ENCODE data around the gene TIGAR. TPM values are rescaled to one million over a fixed set of nuclear protein-coding genes. Genes with fewer than 3 reads are reported as not detected.
A peak's percentile ranks its signal among the peaks of the same experiment; 100 is the strongest.

The TIGAR gene
- total RNA-seq, 2 experiments from 2014 or later: 11.8 to 12.8 TPM

- peaks cover 70% of the 10 kb centered on the region for H3K4me1 Mint-ChIP-seq
- peaks cover 86% of the 10 kb centered on the region for H3K36me3 Mint-ChIP-seq (ENCODE audit: low read depth)
- peak overlapping the region; percentile 97 for H3K4me3 Mint-ChIP-seq
- DNase-seq: no peak
- no peaks in the 10 kb centered on the region for H3K27me3 Mint-ChIP-seq
- peak overlapping the region; percentile 100 for H3K27ac Mint-ChIP-seq
- CTCF ChIA-PET: interaction anchor here (0.7 to 13.5 kb wide), 54 partner anchors 9 to 977 kb away, joined by 3 to 190 read pairs (median 6); partner anchors contain the start of gene PARP11
- POLR2A ChIA-PET: interaction anchor here (0.6 to 22.7 kb wide), 34 partner anchors 9 to 524 kb away, joined by 3 to 422 read pairs (median 5); partner anchors contain the start of genes CRACR2A, PARP11 and TIGAR
- H3K9me3 Mint-ChIP-seq: no peaks in the 10 kb centered on the region
These were observed 43.8 kb upstream of the TIGAR start for GRCh38 chr12:4277205-4277543.

GRCh38 chr12:4277857-4278256 is 43.2 kb upstream of the TIGAR start:
- POLR2A ChIA-PET: interaction anchor here (0.7 to 22.7 kb wide), 18 partner anchors 8 to 393 kb away, joined by 3 to 422 read pairs (median 12); no protein-coding TSS in a partner anchor
- Mint-ChIP-seq H3K27ac (peak overlapping the region; percentile 67), H3K36me3 (ENCODE audit: low read depth) (peaks cover 93% of the 10 kb centered on the region), H3K9me3 (no peaks in the 10 kb centered on the region), H3K27me3 (no peaks in the 10 kb centered on the region), H3K4me3 (peak overlapping the region; percentile 65), H3K4me1 (peaks cover 72% of the 10 kb centered on the region)
- CTCF ChIA-PET: interaction anchor here (0.7 to 13.5 kb wide), 32 partner anchors 10 to 978 kb away, joined by 3 to 190 read pairs (median 6); no protein-coding TSS in a partner anchor
- DNase-seq: no peak

DNA sequence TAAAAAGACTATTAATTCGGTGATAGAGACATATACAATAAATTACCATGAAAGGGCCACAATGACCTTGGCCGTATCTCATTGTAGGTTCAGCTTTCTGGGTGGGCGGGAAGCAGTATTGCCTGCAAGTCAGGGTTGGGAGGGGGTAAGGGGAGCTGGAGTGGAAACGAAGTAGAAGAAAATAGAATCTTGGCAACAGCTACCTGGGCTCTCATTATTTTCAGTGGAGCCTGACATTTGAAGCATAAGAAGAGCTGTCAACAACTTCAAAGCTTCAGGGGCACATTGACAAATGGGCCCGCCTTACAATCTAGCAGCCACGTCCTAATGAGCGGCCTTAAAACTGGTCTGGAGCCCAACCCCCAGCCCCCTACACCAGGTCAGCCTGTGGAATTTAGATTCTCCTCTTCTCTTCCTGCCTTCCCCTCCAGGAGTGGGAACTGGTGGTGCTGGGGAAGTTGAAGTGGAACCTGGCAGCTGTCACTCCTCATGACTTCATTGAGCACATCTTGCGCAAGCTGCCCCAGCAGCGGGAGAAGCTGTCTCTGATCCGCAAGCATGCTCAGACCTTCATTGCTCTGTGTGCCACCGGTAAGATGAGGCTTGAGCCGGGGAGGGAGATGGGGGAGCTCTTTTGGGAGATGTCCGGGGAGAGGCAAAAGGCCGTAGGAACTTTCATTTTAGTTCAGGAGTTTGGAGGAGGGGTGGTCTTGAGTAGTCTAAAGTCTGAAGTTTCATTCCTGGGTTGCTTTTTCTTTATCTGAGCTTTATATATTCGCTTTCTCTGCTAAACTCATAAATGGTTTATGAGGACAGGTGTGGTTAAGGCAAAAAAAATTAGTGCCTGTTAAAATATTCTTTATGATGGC is 42.5 kb upstream of the TIGAR start:
- Mint-ChIP-seq H3K36me3 (ENCODE audit: low read depth) (peaks cover 96% of the 10 kb centered on the region), H3K27ac (peak overlapping the region; percentile 67), H3K9me3 (no peaks in the 10 kb centered on the region), H3K4me1 (peaks cover 74% of the 10 kb centered on the region), H3K4me3 (peak overlapping the region; percentile 65), H3K27me3 (no peaks in the 10 kb centered on the region)
- ChIA-PET CTCF (interaction anchor here (0.7 to 13.5 kb wide), 18 partner anchors 10 to 393 kb away, joined by 3 to 190 read pairs (median 5); no protein-coding TSS in a partner anchor), POLR2A (interaction anchor here (0.7 to 22.7 kb wide), 18 partner anchors 7 to 394 kb away, joined by 3 to 422 read pairs (median 10); no protein-coding TSS in a partner anchor)
- no peak for DNase-seq

GRCh38 chr12:4279198-4279690 is 41.8 kb upstream of the TIGAR start:
- DNase-seq: no peak

DNA sequence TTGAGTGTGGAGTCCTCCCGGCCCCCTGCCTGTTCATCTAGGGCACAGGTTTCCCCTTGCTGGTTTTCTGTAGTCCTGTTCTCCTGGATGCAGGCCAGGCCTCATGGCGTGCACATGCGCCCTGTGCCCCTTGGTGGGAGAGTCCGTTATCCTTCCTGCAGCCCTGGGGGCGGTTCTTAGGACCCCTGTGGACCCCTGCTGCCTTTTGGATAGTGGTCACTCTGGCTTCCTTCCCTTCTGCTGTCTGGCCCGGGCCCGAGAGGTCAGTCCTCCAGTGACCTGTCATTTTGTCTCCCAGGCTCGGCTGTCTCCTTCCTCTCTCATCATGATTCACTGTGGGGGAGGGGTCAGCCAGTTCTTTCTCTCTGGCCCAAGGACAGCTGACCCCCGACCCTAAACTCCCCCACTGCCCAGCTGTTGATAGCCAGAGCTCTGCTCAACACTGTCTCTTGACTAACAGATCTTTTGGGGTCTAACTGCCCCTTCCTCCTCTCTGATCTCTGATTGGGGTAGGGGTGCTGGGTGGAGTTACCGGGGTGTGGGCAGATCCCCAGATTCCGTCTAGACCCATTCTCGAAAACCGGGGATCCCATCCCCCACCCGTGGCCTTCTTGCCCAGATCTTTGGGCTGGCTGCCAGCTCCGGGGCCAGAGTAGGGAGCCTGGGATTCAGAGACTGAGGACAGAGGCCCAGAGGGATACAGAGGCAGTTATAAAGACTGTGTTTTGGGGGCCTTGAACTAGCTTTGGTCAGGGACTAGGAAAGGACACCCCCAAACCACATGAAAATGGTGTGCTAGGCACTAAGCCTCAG is 40.5 kb upstream of the TIGAR start:
- CTCF ChIA-PET: interaction anchor here (5.8 to 13.5 kb wide), 3 partner anchors 136 to 395 kb away, joined by 102 to 190 read pairs (median 120); no protein-coding TSS in a partner anchor
- Mint-ChIP-seq H3K27ac (peak overlapping the region; percentile 19), H3K9me3 (no peaks in the 10 kb centered on the region), H3K27me3 (no peaks in the 10 kb centered on the region), H3K4me1 (peaks cover 94% of the 10 kb centered on the region), H3K4me3 (peak overlapping the region; percentile 23), H3K36me3 (ENCODE audit: low read depth) (peaks cover 99% of the 10 kb centered on the region)
- POLR2A ChIA-PET: interaction anchor here (1.1 to 22.7 kb wide), 6 partner anchors 7 to 396 kb away, joined by 3 to 422 read pairs (median 6); partner anchors contain the start of gene CCND2
- no peak for DNase-seq

More at GRCh38 chr12:4279198-4279690, 41.8 kb upstream of the TIGAR start:
- H3K36me3 Mint-ChIP-seq (ENCODE audit: low read depth): peaks cover 99% of the 10 kb centered on the region
- H3K27me3 Mint-ChIP-seq: no peaks in the 10 kb centered on the region
- H3K4me3 Mint-ChIP-seq: peak overlapping the region; percentile 65
- peaks cover 81% of the 10 kb centered on the region for H3K4me1 Mint-ChIP-seq
- no peaks in the 10 kb centered on the region for H3K9me3 Mint-ChIP-seq
- peak overlapping the region; percentile 64 for H3K27ac Mint-ChIP-seq
- ChIA-PET POLR2A (interaction anchor here (1.5 to 22.7 kb wide), 10 partner anchors 8 to 394 kb away, joined by 5 to 422 read pairs (median 23); no protein-coding TSS in a partner anchor), CTCF (interaction anchor here (0.6 to 13.5 kb wide), 12 partner anchors 11 to 394 kb away, joined by 3 to 190 read pairs (median 5); no protein-coding TSS in a partner anchor)

GRCh38 chr12:4281173-4281654 is 39.8 kb upstream of the TIGAR start:
- Mint-ChIP-seq H3K4me3 (no peak overlapping the region), H3K27me3 (no peaks in the 10 kb centered on the region), H3K4me1 (peaks cover 97% of the 10 kb centered on the region), H3K9me3 (no peaks in the 10 kb centered on the region), H3K36me3 (ENCODE audit: low read depth) (peaks cover 99% of the 10 kb centered on the region), H3K27ac (peak overlapping the region; percentile 41)
- no peak for DNase-seq
- ChIA-PET CTCF (no interaction called here), POLR2A (interaction anchor here (1.1 to 22.7 kb wide), 7 partner anchors 8 to 293 kb away, joined by 3 to 422 read pairs (median 4); partner anchors contain the start of gene CCND2)

DNA sequence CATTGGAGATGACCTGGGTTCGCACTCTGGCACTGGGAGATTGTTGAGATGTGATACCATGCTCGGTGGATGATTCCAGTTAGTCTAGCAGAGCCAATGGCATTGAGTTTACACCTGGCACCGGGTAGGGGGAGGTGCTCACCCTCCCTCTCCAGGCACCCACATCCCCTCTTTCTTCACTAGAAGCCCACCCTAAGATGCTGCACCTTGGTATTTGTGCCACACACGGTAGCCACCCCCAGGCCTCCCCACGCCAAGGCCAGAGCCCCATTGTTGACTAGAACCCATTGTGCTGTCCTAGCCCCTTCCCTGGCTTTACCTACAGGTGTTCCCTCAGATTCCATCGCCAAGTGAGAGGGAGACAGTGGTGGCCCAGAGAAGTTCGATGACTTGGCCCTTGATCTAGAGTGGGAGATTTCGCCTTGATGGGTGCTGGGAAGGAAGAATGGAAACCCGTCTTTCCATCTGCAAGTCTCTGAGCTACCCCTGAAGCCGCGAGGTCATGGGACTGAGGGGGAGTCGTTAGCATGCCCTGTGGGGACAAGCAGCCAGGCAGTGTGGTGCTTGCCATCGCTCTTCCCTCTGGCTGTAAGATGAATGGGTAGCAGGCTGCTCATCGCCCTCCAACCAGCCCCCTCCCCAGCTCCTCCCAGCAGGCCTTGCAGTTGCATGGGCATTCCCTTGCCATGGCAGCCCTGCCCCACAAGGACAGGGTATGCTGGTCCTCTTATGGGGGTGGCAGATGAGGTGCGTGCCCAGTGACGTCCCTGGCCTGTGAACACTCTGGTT is 38.7 kb upstream of the TIGAR start:
- H3K27ac Mint-ChIP-seq: peak overlapping the region; percentile 14
- ChIA-PET CTCF (no interaction called here), POLR2A (interaction anchor here (1.1 to 22.7 kb wide), 9 partner anchors 9 to 294 kb away, joined by 3 to 422 read pairs (median 4); partner anchors contain the start of gene CCND2)
- no peak overlapping the region for H3K4me3 Mint-ChIP-seq
- peaks cover 98% of the 10 kb centered on the region for H3K4me1 Mint-ChIP-seq
- no peaks in the 10 kb centered on the region for H3K9me3 Mint-ChIP-seq
- peaks cover 99% of the 10 kb centered on the region for H3K36me3 Mint-ChIP-seq (ENCODE audit: low read depth)
- H3K27me3 Mint-ChIP-seq: no peaks in the 10 kb centered on the region
- DNase-seq: no peak

DNA sequence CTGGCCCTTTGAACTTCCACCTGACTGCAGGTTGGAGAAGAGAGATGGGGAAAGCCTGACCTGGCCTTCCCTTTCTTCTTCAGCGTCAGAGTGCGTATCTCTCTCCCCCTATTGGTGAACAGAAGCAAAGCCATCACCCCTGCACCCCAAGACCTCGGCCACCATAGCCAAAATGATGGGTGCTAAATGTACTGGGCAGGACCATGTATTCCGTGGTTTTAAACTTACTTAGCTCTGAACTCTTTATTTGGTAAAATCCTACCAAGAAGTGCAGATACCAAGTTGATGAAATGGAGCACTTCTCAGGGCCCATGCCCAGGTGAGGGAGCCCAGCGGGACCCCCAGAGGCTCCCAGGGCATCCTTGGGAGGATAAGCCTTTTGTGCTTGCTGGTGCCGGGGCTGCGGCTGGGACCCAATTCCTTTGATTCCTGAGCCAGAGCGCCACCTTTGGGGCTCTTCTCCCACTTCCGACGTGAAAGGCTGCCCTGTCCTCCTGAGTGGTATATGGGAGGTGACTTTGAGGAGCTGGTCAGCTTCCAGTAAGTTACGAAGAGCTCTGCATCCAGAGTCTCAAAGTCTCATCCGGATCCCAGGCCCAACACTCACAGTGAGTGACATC is 38.0 kb upstream of the TIGAR start:
- Mint-ChIP-seq H3K4me1 (peaks cover 98% of the 10 kb centered on the region), H3K4me3 (no peak overlapping the region), H3K27ac (peak overlapping the region; percentile 14), H3K27me3 (no peaks in the 10 kb centered on the region), H3K36me3 (ENCODE audit: low read depth) (peaks cover 99% of the 10 kb centered on the region), H3K9me3 (no peaks in the 10 kb centered on the region)
- ChIA-PET POLR2A (interaction anchor here (0.9 to 22.7 kb wide), 7 partner anchors 8 to 290 kb away, joined by 3 to 422 read pairs (median 7); partner anchors contain the start of gene CCND2), CTCF (interaction anchor here (0.7 to 0.9 kb wide), 3 partner anchors 11 to 397 kb away, joined by 3 to 4 read pairs (median 3); no protein-coding TSS in a partner anchor)
- DNase-seq: no peak

DNA sequence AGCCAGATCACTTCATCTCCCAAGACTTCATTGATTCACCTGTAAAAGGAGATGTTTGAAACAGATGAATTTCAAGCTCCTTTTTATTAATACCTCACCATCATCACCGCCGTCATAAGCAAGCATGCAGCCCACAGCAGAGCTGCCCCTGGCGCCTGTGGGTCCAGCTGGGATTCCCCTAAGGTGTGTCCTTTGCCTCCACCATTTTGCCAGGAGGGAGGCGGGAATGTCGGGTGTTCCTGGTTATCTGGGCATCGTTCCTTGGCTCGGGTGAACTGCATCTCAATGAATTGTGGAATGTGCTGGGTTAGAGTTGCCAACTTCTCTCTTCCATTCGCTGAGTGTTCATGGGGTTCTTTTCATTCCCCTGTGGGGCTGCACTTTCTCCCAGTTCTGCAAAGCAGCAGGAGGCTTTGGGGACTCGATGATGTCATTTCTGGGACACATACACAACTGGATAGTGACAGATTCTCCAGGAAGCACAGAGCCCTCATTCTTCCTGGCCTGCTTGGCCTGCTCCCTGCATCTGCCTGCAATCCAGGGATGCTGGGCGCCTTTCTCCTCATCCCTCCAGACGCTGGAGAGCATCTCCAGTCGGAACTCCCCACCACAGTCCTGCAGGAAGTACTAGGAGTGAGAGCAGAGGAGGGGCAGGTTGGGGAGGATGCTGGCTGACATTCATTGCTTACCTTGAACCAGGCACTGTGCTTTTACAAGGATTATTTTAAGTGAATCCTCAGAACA is 37.3 kb upstream of the TIGAR start:
- Mint-ChIP-seq H3K4me1 (peaks cover 98% of the 10 kb centered on the region), H3K36me3 (ENCODE audit: low read depth) (peaks cover 99% of the 10 kb centered on the region), H3K4me3 (no peak overlapping the region), H3K9me3 (no peaks in the 10 kb centered on the region), H3K27me3 (no peaks in the 10 kb centered on the region), H3K27ac (no peak overlapping the region)
- DNase-seq: no peak
- CTCF ChIA-PET: interaction anchor here (0.7 to 0.9 kb wide), 3 partner anchors 10 to 398 kb away, joined by 3 to 4 read pairs (median 3); no protein-coding TSS in a partner anchor
- POLR2A ChIA-PET: interaction anchor here (0.9 to 22.7 kb wide), 7 partner anchors 7 to 291 kb away, joined by 3 to 422 read pairs (median 7); partner anchors contain the start of gene CCND2

GRCh38 chr12:4284306-4284705 is 36.7 kb upstream of the TIGAR start:
- H3K4me1 Mint-ChIP-seq: peaks cover 98% of the 10 kb centered on the region
- ChIA-PET CTCF (no interaction called here), POLR2A (interaction anchor here (1.0 to 22.7 kb wide), 4 partner anchors 9 to 140 kb away, joined by 3 to 422 read pairs (median 20); partner anchors contain the start of gene CCND2)
- H3K27ac Mint-ChIP-seq: no peak overlapping the region
- H3K4me3 Mint-ChIP-seq: no peak overlapping the region
- no peaks in the 10 kb centered on the region for H3K9me3 Mint-ChIP-seq
- peaks cover 99% of the 10 kb centered on the region for H3K36me3 Mint-ChIP-seq (ENCODE audit: low read depth)
- no peaks in the 10 kb centered on the region for H3K27me3 Mint-ChIP-seq
- DNase-seq: peak; percentile 12
